Stimulated activated naive CD8-positive, alpha-beta T cell treated with anti-CD3 and anti-CD28 coated beads, Interleukin-15, amount 100 ng/mL, for 72 hours (primary cell): ENCODE data around the gene MAP4K3.
"Not testable (repeated sequence)": the region's sequence is repeated elsewhere in the genome, so short reads cannot be mapped to it uniquely, and the experiment has no call there.

Experiments
- ATAC-seq: fragments of 150-1000 bp; cut with Tn5 transposase; 2 replicates; pipeline ENCODE4 v1.10.0; 2021; ENCODE audit warnings: mild to moderate bottlenecking, moderate library complexity
- DNase-seq, 2 donors: peaks; one replicate each; pipeline ENCODE4 v3.0.0; 2021 to 2022
- H3K27ac Mint-ChIP-seq, 2 donors: one replicate each; pipeline ENCODE4 v1.8.0; 2022; ENCODE audit warnings: mild to moderate bottlenecking in 2 of 2, mixed read lengths in 2 of 2, moderate library complexity in 2 of 2
- H3K27me3 Mint-ChIP-seq: one replicate; pipeline ENCODE4 v1.8.0; 2022; ENCODE audit warnings: mixed read lengths
- H3K4me1 Mint-ChIP-seq: one replicate; pipeline ENCODE4 v1.8.0; 2022; ENCODE audit warnings: mild to moderate bottlenecking, mixed read lengths
- H3K4me3 Mint-ChIP-seq, 2 donors: one replicate each; pipeline ENCODE4 v1.8.0; 2022; ENCODE audit warnings: mild to moderate bottlenecking in 2 of 2, mixed read lengths in 2 of 2, moderate library complexity in 1 of 2
- H3K9me3 Mint-ChIP-seq, 2 donors: one replicate each; pipeline ENCODE4 v1.8.0; 2022; ENCODE audit warnings: mixed read lengths in 2 of 2

Gene MAP4K3

GRCh38 chr2:39401319-39401718 is 35.8 kb downstream of the MAP4K3 start:
- H3K27me3 Mint-ChIP-seq: no peaks in the 10 kb centered on the region
- no peak overlapping the region for H3K27ac Mint-ChIP-seq
- ATAC-seq (no peak), DNase-seq (no peak)
- H3K9me3 Mint-ChIP-seq: no peaks in the 10 kb centered on the region
- H3K4me3 Mint-ChIP-seq: no peak overlapping the region
- peaks cover 67% of the 10 kb centered on the region for H3K4me1 Mint-ChIP-seq

GRCh38 chr2:39399570-39399969 is 37.5 kb downstream of the MAP4K3 start:
- no peak for DNase-seq
- H3K9me3 Mint-ChIP-seq: no peaks in the 10 kb centered on the region
- H3K27ac Mint-ChIP-seq: no peak overlapping the region
- H3K4me1 Mint-ChIP-seq: peaks cover 53% of the 10 kb centered on the region
- no peaks in the 10 kb centered on the region for H3K27me3 Mint-ChIP-seq
- ATAC-seq: no peak
- no peak overlapping the region for H3K4me3 Mint-ChIP-seq

GRCh38 chr2:39395313-39395712 is 41.8 kb downstream of the MAP4K3 start:
- Mint-ChIP-seq H3K27me3 (no peaks in the 10 kb centered on the region), H3K4me3 (no peak overlapping the region), H3K27ac (no peak overlapping the region), H3K4me1 (peaks cover 17% of the 10 kb centered on the region), H3K9me3 (no peaks in the 10 kb centered on the region)
- DNase-seq (no peak), ATAC-seq (no peak)

GRCh38 chr2:39394516-39394961 is 42.5 kb downstream of the MAP4K3 start:
- Mint-ChIP-seq H3K27me3 (no peaks in the 10 kb centered on the region), H3K9me3 (no peaks in the 10 kb centered on the region), H3K4me3 (no peak overlapping the region), H3K27ac (no peak overlapping the region), H3K4me1 (peaks cover 12% of the 10 kb centered on the region)
- no peak for ATAC-seq
- no peak for DNase-seq

GRCh38 chr2:39392672-39393071 is 44.4 kb downstream of the MAP4K3 start:
- no peaks in the 10 kb centered on the region for H3K9me3 Mint-ChIP-seq
- no peak for DNase-seq
- no peak overlapping the region for H3K27ac Mint-ChIP-seq
- no peaks in the 10 kb centered on the region for H3K27me3 Mint-ChIP-seq
- H3K4me1 Mint-ChIP-seq: peaks cover 20% of the 10 kb centered on the region
- ATAC-seq: no peak
- no peak overlapping the region for H3K4me3 Mint-ChIP-seq

- no peak overlapping the region for H3K4me3 Mint-ChIP-seq
- H3K9me3 Mint-ChIP-seq: no peaks in the 10 kb centered on the region
- no peak overlapping the region for H3K27ac Mint-ChIP-seq
- no peaks in the 10 kb centered on the region for H3K27me3 Mint-ChIP-seq
- ATAC-seq: no peak
- peaks cover 25% of the 10 kb centered on the region for H3K4me1 Mint-ChIP-seq
- DNase-seq: no peak
These were observed 46.9 kb downstream of the MAP4K3 start for GRCh38 chr2:39390216-39390615.

- Mint-ChIP-seq H3K4me1 (peaks cover 28% of the 10 kb centered on the region), H3K9me3 (no peaks in the 10 kb centered on the region), H3K27me3 (no peaks in the 10 kb centered on the region), H3K4me3 (no peak overlapping the region), H3K27ac (no peak overlapping the region)
- ATAC-seq (no peak), DNase-seq (no peak)
These were observed 51.0 kb downstream of the MAP4K3 start for GRCh38 chr2:39386064-39386463.

- Mint-ChIP-seq H3K27ac (no peak overlapping the region), H3K4me3 (no peak overlapping the region), H3K4me1 (peaks cover 34% of the 10 kb centered on the region), H3K27me3 (no peaks in the 10 kb centered on the region), H3K9me3 (no peaks in the 10 kb centered on the region)
- DNase-seq: no peak
- no peak for ATAC-seq
These were observed 51.9 kb downstream of the MAP4K3 start for GRCh38 chr2:39385172-39385571.

GRCh38 chr2:39384071-39384470 is 53.0 kb downstream of the MAP4K3 start:
- ATAC-seq, H3K27ac Mint-ChIP-seq, H3K9me3 Mint-ChIP-seq, DNase-seq, H3K27me3 Mint-ChIP-seq, H3K4me3 Mint-ChIP-seq: not testable (repeated sequence)
- peaks cover 35% of the 10 kb centered on the region for H3K4me1 Mint-ChIP-seq

GRCh38 chr2:39383146-39383545 is 53.9 kb downstream of the MAP4K3 start:
- no peak for DNase-seq
- H3K4me1 Mint-ChIP-seq: peaks cover 26% of the 10 kb centered on the region
- no peak for ATAC-seq
- no peak overlapping the region for H3K4me3 Mint-ChIP-seq
- H3K27me3 Mint-ChIP-seq: no peaks in the 10 kb centered on the region
- peak overlapping the region in 1 of 2 donors; percentile 63 for H3K27ac Mint-ChIP-seq
- no peaks in the 10 kb centered on the region for H3K9me3 Mint-ChIP-seq

GRCh38 chr2:39381653-39382052 is 55.4 kb downstream of the MAP4K3 start:
- H3K4me3 Mint-ChIP-seq: no peak overlapping the region
- peaks cover 30% of the 10 kb centered on the region for H3K4me1 Mint-ChIP-seq

GRCh38 chr2:39380525-39381150 is 56.4 kb downstream of the MAP4K3 start:
- Mint-ChIP-seq H3K4me1 (peaks cover 30% of the 10 kb centered on the region), H3K27me3 (no peaks in the 10 kb centered on the region), H3K9me3 (no peaks in the 10 kb centered on the region), H3K27ac (peak overlapping the region in 1 of 2 donors; percentile 2), H3K4me3 (no peak overlapping the region)
- ATAC-seq: no peak
- no peak for DNase-seq

More at GRCh38 chr2:39381653-39382052, 55.4 kb downstream of the MAP4K3 start:
- no peaks in the 10 kb centered on the region for H3K27me3 Mint-ChIP-seq
- DNase-seq (no peak), ATAC-seq (no peak)
- H3K9me3 Mint-ChIP-seq: no peaks in the 10 kb centered on the region
- H3K27ac Mint-ChIP-seq: no peak overlapping the region

- no peak for DNase-seq
These were observed 57.2 kb downstream of the MAP4K3 start for GRCh38 chr2:39379643-39380524.

GRCh38 chr2:39378968-39379367 is 58.1 kb downstream of the MAP4K3 start:
- H3K27me3 Mint-ChIP-seq: no peaks in the 10 kb centered on the region
- H3K27ac Mint-ChIP-seq: no peak overlapping the region
- peaks cover 30% of the 10 kb centered on the region for H3K4me1 Mint-ChIP-seq
- DNase-seq (no peak), ATAC-seq (no peak)
- H3K4me3 Mint-ChIP-seq: no peak overlapping the region
- H3K9me3 Mint-ChIP-seq: no peaks in the 10 kb centered on the region

More at GRCh38 chr2:39379643-39380524, 57.2 kb downstream of the MAP4K3 start:
- H3K27me3 Mint-ChIP-seq: no peaks in the 10 kb centered on the region
- H3K4me3 Mint-ChIP-seq: no peak overlapping the region
- peak overlapping the region in 1 of 2 donors; percentile 57 for H3K27ac Mint-ChIP-seq
- H3K4me1 Mint-ChIP-seq: peaks cover 30% of the 10 kb centered on the region
- peak; percentile 76 for ATAC-seq
- H3K9me3 Mint-ChIP-seq: no peaks in the 10 kb centered on the region

GRCh38 chr2:39377226-39377939 is 59.7 kb downstream of the MAP4K3 start:
- peaks cover 6 to 7% of the 10 kb centered on the region in 2 donors for H3K9me3 Mint-ChIP-seq
- DNase-seq (peak; percentile 9 to 32), ATAC-seq (peak; percentile 92)
- H3K27me3 Mint-ChIP-seq: no peaks in the 10 kb centered on the region
- peaks cover 30% of the 10 kb centered on the region for H3K4me1 Mint-ChIP-seq
- H3K4me3 Mint-ChIP-seq: peak overlapping the region; percentile 12 to 63
- peak overlapping the region in 1 of 2 donors; percentile 52 for H3K27ac Mint-ChIP-seq

GRCh38 chr2:39375917-39376316 is 61.2 kb downstream of the MAP4K3 start:
- no peak overlapping the region for H3K27ac Mint-ChIP-seq
- H3K27me3 Mint-ChIP-seq: no peaks in the 10 kb centered on the region
- no peak for ATAC-seq
- no peak overlapping the region for H3K4me3 Mint-ChIP-seq
- DNase-seq: no peak
- peaks cover 7 to 13% of the 10 kb centered on the region in 2 donors for H3K9me3 Mint-ChIP-seq
- peaks cover 23% of the 10 kb centered on the region for H3K4me1 Mint-ChIP-seq
